Measurements from ENCODE around the gene MAFF.

MAFF gene

DNA sequence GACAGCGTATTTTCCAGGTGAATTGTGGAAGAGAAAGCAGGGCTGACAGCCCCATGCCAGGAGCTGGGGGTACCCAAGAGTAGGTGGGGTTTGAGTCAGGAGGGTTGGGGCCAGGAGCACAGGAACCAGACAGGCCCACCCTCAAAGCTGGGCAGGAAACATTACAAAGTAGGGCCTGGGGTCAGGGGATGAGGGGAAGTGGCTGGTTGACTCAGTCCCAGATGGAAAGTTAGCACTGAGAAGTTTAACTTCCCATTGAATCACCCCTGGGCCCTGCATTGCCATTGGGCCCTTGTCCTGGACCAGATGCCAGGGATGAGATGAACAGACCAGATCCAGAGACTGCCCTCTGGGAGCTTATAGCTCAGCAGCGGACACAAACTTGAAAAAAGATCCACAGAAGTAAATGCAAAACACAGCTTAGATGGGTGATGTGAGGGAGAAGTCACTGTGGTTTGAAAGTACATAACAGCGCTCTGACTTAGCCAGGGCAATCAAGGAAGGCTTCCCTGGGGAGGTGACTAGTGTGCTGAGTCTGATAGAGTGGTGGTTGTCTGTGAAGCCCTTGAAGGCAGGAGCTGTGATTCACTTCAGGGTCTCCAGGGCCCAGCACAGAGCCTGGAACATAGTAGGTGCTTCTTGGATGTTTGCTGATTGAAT is 2.2 kb downstream of the MAFF start:
- peaks cover 9% of the 10 kb centered on the region for H3K27me3 Mint-ChIP-seq (ENCODE audit: low read depth, poor library complexity)
- H3K27ac Mint-ChIP-seq, result no peak overlapping the region
- H3K9me3 Mint-ChIP-seq, result no peaks in the 10 kb centered on the region
- H3K4me1 Mint-ChIP-seq, result peaks cover 27% of the 10 kb centered on the region
- no peaks in the 10 kb centered on the region for H3K36me3 Mint-ChIP-seq (ENCODE audit: low read depth)
- no peak overlapping the region for H3K4me3 Mint-ChIP-seq
- no peak for DNase-seq
- TF ChIP-seq, protein P1, sequence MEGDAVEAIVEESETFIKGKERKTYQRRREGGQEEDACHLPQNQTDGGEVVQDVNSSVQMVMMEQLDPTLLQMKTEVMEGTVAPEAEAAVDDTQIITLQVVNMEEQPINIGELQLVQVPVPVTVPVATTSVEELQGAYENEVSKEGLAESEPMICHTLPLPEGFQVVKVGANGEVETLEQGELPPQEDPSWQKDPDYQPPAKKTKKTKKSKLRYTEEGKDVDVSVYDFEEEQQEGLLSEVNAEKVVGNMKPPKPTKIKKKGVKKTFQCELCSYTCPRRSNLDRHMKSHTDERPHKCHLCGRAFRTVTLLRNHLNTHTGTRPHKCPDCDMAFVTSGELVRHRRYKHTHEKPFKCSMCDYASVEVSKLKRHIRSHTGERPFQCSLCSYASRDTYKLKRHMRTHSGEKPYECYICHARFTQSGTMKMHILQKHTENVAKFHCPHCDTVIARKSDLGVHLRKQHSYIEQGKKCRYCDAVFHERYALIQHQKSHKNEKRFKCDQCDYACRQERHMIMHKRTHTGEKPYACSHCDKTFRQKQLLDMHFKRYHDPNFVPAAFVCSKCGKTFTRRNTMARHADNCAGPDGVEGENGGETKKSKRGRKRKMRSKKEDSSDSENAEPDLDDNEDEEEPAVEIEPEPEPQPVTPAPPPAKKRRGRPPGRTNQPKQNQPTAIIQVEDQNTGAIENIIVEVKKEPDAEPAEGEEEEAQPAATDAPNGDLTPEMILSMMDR (IDR thresholded peaks at IDR 0.05), result no peak

DNA sequence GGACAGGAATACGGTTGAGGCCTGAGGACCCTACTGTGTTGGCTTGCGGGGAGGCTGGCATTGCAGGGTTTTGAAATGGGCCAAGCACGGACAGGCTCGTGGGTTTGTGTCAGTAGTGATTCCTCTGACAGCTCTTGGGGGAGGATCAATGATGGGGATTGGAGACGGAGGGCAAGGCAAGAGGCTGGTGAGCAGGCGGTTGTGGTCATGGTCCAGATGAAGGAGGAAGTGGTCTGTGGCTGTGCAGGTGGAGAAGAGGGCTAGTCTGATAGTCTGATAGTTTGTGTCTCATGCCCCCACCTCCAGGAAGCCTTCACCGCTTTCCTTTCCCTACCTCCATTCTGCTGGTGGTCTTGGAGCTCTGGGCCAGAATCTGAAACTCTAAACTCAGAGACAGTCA is 3.0 kb downstream of the MAFF start:
- TF ChIP-seq, protein P1 (IDR thresholded peaks at IDR 0.05), result no peak
- peak overlapping the region; percentile 1 for H3K4me3 Mint-ChIP-seq
- peaks cover 9% of the 10 kb centered on the region for H3K27me3 Mint-ChIP-seq (ENCODE audit: low read depth, poor library complexity)
- H3K4me1 Mint-ChIP-seq, result peaks cover 27% of the 10 kb centered on the region
- H3K36me3 Mint-ChIP-seq (ENCODE audit: low read depth), result no peaks in the 10 kb centered on the region
- H3K27ac Mint-ChIP-seq, result no peak overlapping the region
- H3K9me3 Mint-ChIP-seq, result no peaks in the 10 kb centered on the region
- DNase-seq, result no peak

DNA sequence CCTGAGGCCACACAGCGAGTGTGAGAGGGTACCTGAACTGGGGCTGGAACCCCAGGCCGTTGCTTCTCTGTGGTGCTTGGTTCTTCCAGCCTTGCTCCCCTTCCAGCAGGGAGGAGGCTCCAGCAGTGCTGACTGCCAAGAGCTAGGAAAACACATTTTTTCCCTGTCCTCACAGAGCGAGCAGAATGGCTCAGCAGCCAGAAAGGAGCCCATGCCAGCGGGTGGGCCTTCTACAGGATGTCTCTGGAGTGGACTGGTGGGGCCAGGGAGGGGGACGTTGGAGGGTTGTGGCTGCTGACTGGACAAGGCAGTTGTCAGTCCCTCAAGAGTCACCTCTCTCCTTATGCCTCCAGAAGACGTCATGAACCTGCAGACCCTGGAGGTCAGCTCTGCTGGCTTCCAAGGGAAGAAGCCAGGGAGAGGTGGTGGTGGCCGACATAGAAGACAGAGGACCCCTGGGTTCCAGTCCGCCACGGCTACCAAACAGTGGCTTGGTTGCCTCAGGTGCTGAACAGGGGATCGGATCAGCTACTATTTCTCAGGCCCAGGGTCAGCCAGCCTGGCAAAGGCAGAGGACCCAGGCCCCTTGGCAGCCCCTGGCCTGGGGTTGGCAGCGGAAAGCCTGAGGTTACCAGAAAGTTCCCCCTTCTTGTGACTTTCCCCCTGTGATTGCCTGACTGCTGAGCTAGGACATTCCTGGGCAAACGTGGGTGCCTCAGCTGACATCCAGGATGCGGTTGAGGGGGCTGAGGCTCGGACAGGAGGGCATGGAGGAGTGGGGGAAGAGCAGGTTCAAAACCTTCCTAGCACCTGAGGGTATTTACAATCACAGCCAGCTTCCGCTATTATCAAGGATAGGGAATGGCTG is 3.7 kb downstream of the MAFF start:
- Mint-ChIP-seq H3K4me1 (peaks cover 27% of the 10 kb centered on the region), H3K4me3 (no peak overlapping the region), H3K27me3 (ENCODE audit: low read depth, poor library complexity) (peaks cover 9% of the 10 kb centered on the region), H3K9me3 (no peaks in the 10 kb centered on the region), H3K36me3 (ENCODE audit: low read depth) (no peaks in the 10 kb centered on the region), H3K27ac (no peak overlapping the region)
- TF ChIP-seq, protein P1 (IDR thresholded peaks at IDR 0.05), result no peak
- DNase-seq, result no peak

DNA sequence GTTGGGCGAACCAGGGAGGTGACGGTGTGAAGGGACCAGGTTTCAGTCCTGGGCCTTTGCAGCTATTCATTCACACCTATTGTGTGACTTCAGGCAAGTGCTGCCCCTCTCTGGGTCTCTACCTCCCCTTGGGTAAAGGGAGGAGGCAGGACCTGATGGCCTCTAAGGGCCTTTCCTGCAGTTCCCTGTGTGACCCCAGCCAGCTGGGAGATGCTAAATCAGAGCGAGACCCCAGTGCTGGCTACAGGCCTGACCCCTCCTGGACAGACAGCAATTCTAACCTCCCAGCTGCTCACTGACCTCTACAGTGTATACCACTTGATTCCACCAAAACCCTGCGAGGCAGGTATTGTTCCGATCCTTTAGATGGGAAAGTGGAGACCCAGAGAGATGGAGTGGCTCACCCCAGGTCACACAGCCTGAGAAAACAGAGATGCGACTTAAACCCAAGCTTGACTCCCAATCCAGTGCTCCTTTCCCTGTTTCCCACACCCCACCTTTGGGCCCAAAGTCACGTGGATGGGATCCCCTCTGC is 6.2 kb downstream of the MAFF start:
- no peaks in the 10 kb centered on the region for H3K36me3 Mint-ChIP-seq (ENCODE audit: low read depth)
- no peak for DNase-seq
- no peaks in the 10 kb centered on the region for H3K9me3 Mint-ChIP-seq
- no peak overlapping the region for H3K27ac Mint-ChIP-seq
- TF ChIP-seq, protein P1 (IDR thresholded peaks at IDR 0.05), result no peak
- H3K4me1 Mint-ChIP-seq, result peaks cover 17% of the 10 kb centered on the region
- peaks cover 17% of the 10 kb centered on the region for H3K27me3 Mint-ChIP-seq (ENCODE audit: low read depth, poor library complexity)
- no peak overlapping the region for H3K4me3 Mint-ChIP-seq

DNA sequence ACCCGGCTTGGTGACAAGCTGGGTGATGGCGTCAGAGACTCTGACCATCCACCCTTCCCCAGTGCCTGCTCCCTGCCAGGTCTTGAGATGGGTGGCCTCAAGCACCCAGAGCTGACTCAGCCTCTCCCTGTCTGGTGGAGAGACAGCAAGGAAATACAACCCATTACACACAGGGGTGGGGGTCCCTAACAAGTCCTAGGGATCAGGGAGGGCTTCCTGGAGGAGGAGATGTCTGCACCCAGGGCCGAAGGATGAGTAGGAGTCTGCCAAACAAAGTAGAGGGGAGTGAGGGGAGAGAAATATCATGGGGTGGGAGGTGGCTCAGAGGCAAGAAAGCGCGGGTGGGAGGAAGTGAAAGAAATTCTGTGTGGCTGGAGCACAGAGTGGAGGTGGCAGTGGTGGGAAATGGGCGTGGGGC is 6.8 kb downstream of the MAFF start:
- H3K27ac Mint-ChIP-seq, result no peak overlapping the region
- no peaks in the 10 kb centered on the region for H3K9me3 Mint-ChIP-seq
- no peak overlapping the region for H3K4me3 Mint-ChIP-seq

More for the DNA sequence above, 6.8 kb downstream of the MAFF start:
- H3K36me3 Mint-ChIP-seq (ENCODE audit: low read depth), result peaks cover 6% of the 10 kb centered on the region
- DNase-seq, result no peak
- H3K4me1 Mint-ChIP-seq, result peaks cover 17% of the 10 kb centered on the region
- H3K27me3 Mint-ChIP-seq (ENCODE audit: low read depth, poor library complexity), result peaks cover 18% of the 10 kb centered on the region
- TF ChIP-seq, protein P1 (IDR thresholded peaks at IDR 0.05), result no peak

Measured in nephron progenitor cell (in vitro differentiated cells).